IMR-90 (cell line): ENCODE results near the gene AGFG1. TPM values are rescaled to one million over a fixed set of nuclear protein-coding genes. Genes with fewer than 3 reads are reported as not detected.

ENCODE experiments used
- ATAC-seq: fragments of 200-7000 bp; cut with Tn5 transposase; 2 replicates; pipeline ENCODE4 v1.9.1; 2020; ENCODE audit warnings: low read depth, mild to moderate bottlenecking, moderate library complexity
- BruUV-seq: library from RNA; stranded (reverse); fragments of 400-500 nt; replicated peaks from 2 replicates; lab custom pipeline; 2021; lab: Mats Ljungman, UMichigan
- CTCF ChIA-PET: fragments of 300-600 bp; formaldehyde crosslinking; extraction: SDS; loops from one replicate; lab custom pipeline; 2021; ENCODE audit warnings: antibody characterized with exemption; lab: Yijun Ruan, JAX
- POLR2A ChIA-PET: fragments of 300-600 bp; sonication (Branson Sonifier 250); formaldehyde crosslinking; loops from one replicate; lab custom pipeline; 2022; ENCODE audit warnings: antibody characterized with exemption; ENCODE audit not compliant: unreplicated experiment; lab: Charles Lee
- DNase-seq: peaks from one replicate; pipeline ENCODE4 v3.0.0; 2013
- H2AFZ ChIP-seq: replicated peaks from 2 replicates; pipeline ENCODE3; 2013; ENCODE audit warnings: low read length, mild to moderate bottlenecking; ENCODE audit not compliant: poor library complexity
- H2AK5ac ChIP-seq: 2 replicates; pipeline ENCODE4 v1.6.1; 2013; ENCODE audit warnings: low read depth, low read length, inconsistent platforms
- H2AK9ac ChIP-seq: replicated peaks from 2 replicates; pipeline ENCODE3; 2013; ENCODE audit warnings: mild to moderate bottlenecking, low read depth, low read length, moderate library complexity; ENCODE audit not compliant: poor library complexity
- H2BK120ac ChIP-seq: 2 replicates; pipeline ENCODE4 v1.6.1; 2013; ENCODE audit warnings: low read depth, low read length, inconsistent platforms
- H2BK15ac ChIP-seq: 3 replicates; pipeline ENCODE4 v1.6.1; 2013; ENCODE audit warnings: low read depth, low read length, inconsistent platforms
- H2BK20ac ChIP-seq: 2 replicates; pipeline ENCODE4 v1.6.1; 2013; ENCODE audit warnings: low read depth, mild to moderate bottlenecking, inconsistent platforms, low read length, moderate library complexity
- H2BK5ac ChIP-seq: 2 replicates; pipeline ENCODE4 v1.6.1; 2013; ENCODE audit warnings: mild to moderate bottlenecking, low read depth, low read length, inconsistent platforms; ENCODE audit not compliant: poor library complexity, severe bottlenecking
- H3K14ac ChIP-seq: replicated peaks from 2 replicates; pipeline ENCODE4 v1.6.1; 2013; ENCODE audit warnings: low read depth, low read length, inconsistent platforms
- H3K18ac ChIP-seq: 2 replicates; pipeline ENCODE4 v1.6.1; 2013; ENCODE audit warnings: low read depth, low read length, control low read depth
- H3K23ac ChIP-seq: 2 replicates; pipeline ENCODE4 v1.6.1; 2013; ENCODE audit warnings: low read depth, low read length, inconsistent platforms
- H3K27ac ChIP-seq: 2 replicates; pipeline ENCODE4 v1.5.1; 2013; ENCODE audit warnings: mild to moderate bottlenecking, control low read depth, low read length; ENCODE audit not compliant: insufficient read depth
- H3K27me3 ChIP-seq: 2 replicates; pipeline ENCODE4 v1.6.1; 2013; ENCODE audit warnings: low read length; ENCODE audit not compliant: control insufficient read depth, insufficient read depth
- H3K36me3 ChIP-seq: 2 replicates; pipeline ENCODE4 v1.6.1; 2013; ENCODE audit warnings: low read length, mixed read lengths; ENCODE audit not compliant: control insufficient read depth, insufficient read depth
- H3K4ac ChIP-seq: 2 replicates; pipeline ENCODE4 v1.6.1; 2013; ENCODE audit warnings: low read depth, low read length, inconsistent platforms
- H3K4me1 ChIP-seq: 2 replicates; pipeline ENCODE4 v1.6.1; 2013; ENCODE audit warnings: low read length, mixed read lengths; ENCODE audit not compliant: control insufficient read depth, insufficient read depth
- H3K4me2 ChIP-seq: 2 replicates; pipeline ENCODE4 v1.6.1; 2013; ENCODE audit warnings: low read depth, mild to moderate bottlenecking, control low read depth, low read length, moderate library complexity
- H3K4me3 ChIP-seq: 2 replicates; pipeline ENCODE4 v1.5.1; 2013; ENCODE audit warnings: low read depth, mild to moderate bottlenecking, control low read depth, low read length, moderate library complexity; ENCODE audit not compliant: insufficient read depth
- H3K56ac ChIP-seq: 2 replicates; pipeline ENCODE4 v1.6.1; 2013; ENCODE audit warnings: low read length, inconsistent platforms; ENCODE audit not compliant: insufficient read depth; ENCODE audit errors: extremely low read depth
- H3K79me1 ChIP-seq, 2 experiments: 2 replicates each; pipeline ENCODE4 v1.6.1; 2013; ENCODE audit warnings: low read length in 2 of 2, inconsistent platforms in 1 of 2, low read depth in 1 of 2
- H3K9ac ChIP-seq: 2 replicates; pipeline ENCODE4 v1.6.1; 2013; ENCODE audit warnings: low read depth, low read length, control low read depth
- H3K9me1 ChIP-seq: 2 replicates; pipeline ENCODE4 v1.6.1; 2013; ENCODE audit warnings: low read length, inconsistent platforms; ENCODE audit not compliant: insufficient read depth
- H3K9me3 ChIP-seq: 2 replicates; pipeline ENCODE4 v1.6.1; 2013; ENCODE audit warnings: low read length; ENCODE audit not compliant: control insufficient read depth, insufficient read depth
- H4K20me1 ChIP-seq: 2 replicates; pipeline ENCODE4 v1.6.1; 2013; ENCODE audit warnings: low read length, inconsistent platforms; ENCODE audit not compliant: insufficient read depth
- H4K5ac ChIP-seq: 2 replicates; pipeline ENCODE4 v1.6.1; 2013; ENCODE audit warnings: mild to moderate bottlenecking, low read depth, low read length, control low read depth
- H4K8ac ChIP-seq, 2 experiments: 2 replicates each; pipeline ENCODE4 v1.6.1; 2013; ENCODE audit warnings: low read depth in 2 of 2, low read length in 2 of 2, control low read depth in 1 of 2, inconsistent platforms in 1 of 2
- H4K91ac ChIP-seq: 2 replicates; pipeline ENCODE4 v1.6.1; 2013; ENCODE audit warnings: low read depth, low read length, inconsistent platforms; ENCODE audit not compliant: insufficient read depth
- BHLHE40 ChIP-seq: fragments of 150-350 bp; IDR thresholded peaks from 2 replicates; pipeline ENCODE4 v1.6.1; 2016; ENCODE audit warnings: mild to moderate bottlenecking, low read depth, low read length
- CEBPB ChIP-seq: IDR thresholded peaks from 2 replicates; pipeline ENCODE4 v1.6.1; 2012; ENCODE audit warnings: low read depth, low read length, improper control_type of control experiment
- CHD1 ChIP-seq: IDR thresholded peaks from 2 replicates; pipeline ENCODE4 v1.6.1; 2012; ENCODE audit warnings: low read depth, low read length, improper control_type of control experiment
- ELK1 ChIP-seq: fragments of 150-350 bp; IDR thresholded peaks from 2 replicates; pipeline ENCODE4 v1.6.1; 2016; ENCODE audit warnings: low read depth, mild to moderate bottlenecking, low read length, moderate library complexity, borderline replicate concordance
- FOS ChIP-seq: fragments of 150-350 bp; IDR thresholded peaks from 2 replicates; pipeline ENCODE4 v1.6.1; 2016; ENCODE audit warnings: low read depth, low read length
- MAFK ChIP-seq: IDR thresholded peaks from 2 replicates; pipeline ENCODE4 v1.6.1; 2012; ENCODE audit warnings: low read depth, low read length, improper control_type of control experiment
- MAZ ChIP-seq: IDR thresholded peaks from 2 replicates; pipeline ENCODE4 v1.6.1; 2012; ENCODE audit warnings: low read depth, mild to moderate bottlenecking, low read length, improper control_type of control experiment, moderate library complexity, borderline replicate concordance
- MXI1 ChIP-seq: IDR thresholded peaks from 2 replicates; pipeline ENCODE4 v1.6.1; 2012; ENCODE audit warnings: low read depth, mild to moderate bottlenecking, low read length, moderate library complexity, borderline replicate concordance
- NFE2L2 ChIP-seq: fragments of 150-350 bp; IDR thresholded peaks from 2 replicates; pipeline ENCODE4 v1.6.1; 2016; ENCODE audit warnings: low read depth, mild to moderate bottlenecking, low read length
- POLR2A ChIP-seq: IDR thresholded peaks from 2 replicates; pipeline ENCODE4 v1.6.1; 2012; ENCODE audit warnings: mild to moderate bottlenecking, low read depth, low read length
- RAD21 ChIP-seq: IDR thresholded peaks from 2 replicates; pipeline ENCODE4 v1.6.1; 2012; ENCODE audit warnings: low read length, improper control_type of control experiment
- RCOR1 ChIP-seq: IDR thresholded peaks from 2 replicates; pipeline ENCODE4 v1.6.1; 2012; ENCODE audit warnings: mild to moderate bottlenecking, low read length, improper control_type of control experiment; ENCODE audit not compliant: insufficient replicate concordance
- RFX5 ChIP-seq: IDR thresholded peaks from 2 replicates; pipeline ENCODE4 v1.8.0; 2012; ENCODE audit warnings: low read depth, mild to moderate bottlenecking, low read length, moderate library complexity
- SMC3 ChIP-seq: fragments of 150-350 bp; IDR thresholded peaks from 2 replicates; pipeline ENCODE4 v1.6.1; 2016; ENCODE audit warnings: low read depth, mild to moderate bottlenecking, antibody characterized with exemption, low read length, moderate library complexity
- USF2 ChIP-seq: fragments of 150-350 bp; IDR thresholded peaks from 2 replicates; pipeline ENCODE4 v1.6.1; 2017; ENCODE audit warnings: mild to moderate bottlenecking, antibody characterized with exemption, low read length, low read depth
- WGBS, 2 experiments: methylation state at CpG; one replicate each; pipeline versions ENCODE4 v1.1.5 to v1.1.7; 2013; ENCODE audit warnings: missing lambda C conversion rate in 2 of 2; ENCODE audit not compliant: insufficient read length in 1 of 2; ENCODE audit errors: extremely low coverage in 2 of 2; 5-methylcytosine and 5-hydroxymethylcytosine counted together
- dilution Hi-C: fragments of 300-500 bp; cut with HindIII; formaldehyde crosslinking; loops from one replicate; pipeline ENCODE4 v1.14.3; 2018; ENCODE audit warnings: low sequenced_read_pairs; ENCODE audit not compliant: unreplicated experiment
- in situ Hi-C: fragments of 300-500 bp; cut with MboI; formaldehyde crosslinking; loops from 3 replicates; pipeline ENCODE4 v1.14.3; 2019; ENCODE audit warnings: low sequenced_read_pairs, inconsistent platforms, mixed read lengths
- intact Hi-C: fragments of 100-400 bp; cut with micrococcal nuclease; formaldehyde crosslinking; loops from 2 replicates; pipeline ENCODE4 v1.10.0; 2022
- polyA plus RNA-seq, 3 experiments: library from polyadenylated mRNA; depleted of rRNA; stranded (reverse); fragments of >200 nt; gene quantifications; 2 replicates each; pipeline ENCODE4 v1.2.3, GENCODE V29; 2012; ENCODE audit warnings: low replicate concordance in 1 of 3
- total RNA-seq: library from RNA; depleted of rRNA; stranded (reverse); fragments of >200 nt; gene quantifications from 2 replicates; pipeline ENCODE4 v1.2.3, GENCODE V29; 2012
- TF ChIP-seq, protein P1 (sequence below): conservative IDR thresholded peaks from 2 replicates; pipeline ENCODE4 v1.5.1; 2012; ENCODE audit warnings: mild to moderate bottlenecking, low read depth, low read length, improper control_type of control experiment

The AGFG1 gene
- total and polyA plus RNA-seq, 2 of the 4 experiments (the other 2 are of a cell fraction), result 58.4 to 126 TPM

DNA sequence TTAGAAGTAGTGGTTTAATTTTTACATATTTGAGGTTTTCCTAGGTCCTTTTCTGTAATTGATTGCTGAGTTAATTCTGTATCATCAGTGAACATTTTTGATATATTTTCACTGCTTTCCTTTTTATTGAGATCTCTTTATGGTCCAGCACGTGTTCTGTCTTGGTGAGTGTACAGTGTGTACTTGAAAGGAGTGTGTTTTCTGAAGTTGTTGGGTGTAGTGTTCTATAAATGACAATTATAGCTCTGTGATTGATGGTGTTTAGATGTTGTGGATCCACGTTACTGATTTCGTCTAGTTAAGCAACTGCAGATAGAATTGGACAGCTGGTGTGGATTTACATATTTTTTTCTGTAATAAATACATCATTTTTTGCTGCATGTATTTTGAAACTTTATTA is 32.7 kb downstream of the AGFG1 start:
- in situ Hi-C loops, result no loop called here
- Histone ChIP-seq H4K20me1 (peaks cover 78% of the 10 kb centered on the region), H3K4me1 (peaks cover 8% of the 10 kb centered on the region)

More for the DNA sequence above, 32.7 kb downstream of the AGFG1 start:
- ChIA-PET CTCF (no interaction called here), POLR2A (no interaction called here)
- ATAC-seq, result no peak
- TF ChIP-seq RAD21 (no peak), CEBPB (no peak), NFE2L2 (no peak), POLR2A (no peak), MAZ (no peak), MXI1 (no peak), MAFK (no peak), ELK1 (no peak), RFX5 (no peak), USF2 (no peak), FOS (no peak), BHLHE40 (no peak), RCOR1 (no peak), CHD1 (no peak), SMC3 (no peak)
- TF ChIP-seq, protein P1, sequence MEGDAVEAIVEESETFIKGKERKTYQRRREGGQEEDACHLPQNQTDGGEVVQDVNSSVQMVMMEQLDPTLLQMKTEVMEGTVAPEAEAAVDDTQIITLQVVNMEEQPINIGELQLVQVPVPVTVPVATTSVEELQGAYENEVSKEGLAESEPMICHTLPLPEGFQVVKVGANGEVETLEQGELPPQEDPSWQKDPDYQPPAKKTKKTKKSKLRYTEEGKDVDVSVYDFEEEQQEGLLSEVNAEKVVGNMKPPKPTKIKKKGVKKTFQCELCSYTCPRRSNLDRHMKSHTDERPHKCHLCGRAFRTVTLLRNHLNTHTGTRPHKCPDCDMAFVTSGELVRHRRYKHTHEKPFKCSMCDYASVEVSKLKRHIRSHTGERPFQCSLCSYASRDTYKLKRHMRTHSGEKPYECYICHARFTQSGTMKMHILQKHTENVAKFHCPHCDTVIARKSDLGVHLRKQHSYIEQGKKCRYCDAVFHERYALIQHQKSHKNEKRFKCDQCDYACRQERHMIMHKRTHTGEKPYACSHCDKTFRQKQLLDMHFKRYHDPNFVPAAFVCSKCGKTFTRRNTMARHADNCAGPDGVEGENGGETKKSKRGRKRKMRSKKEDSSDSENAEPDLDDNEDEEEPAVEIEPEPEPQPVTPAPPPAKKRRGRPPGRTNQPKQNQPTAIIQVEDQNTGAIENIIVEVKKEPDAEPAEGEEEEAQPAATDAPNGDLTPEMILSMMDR, result no peak
- Histone ChIP-seq H4K8ac (no peak overlapping the region), H3K4me2 (no peak overlapping the region; the same call in 1 of the 2 replicates), H4K91ac (no peak overlapping the region), H3K4me3 (no peak overlapping the region), H3K9me1 (peaks cover 18% of the 10 kb centered on the region), H3K14ac (no peak overlapping the region), H3K9ac (no peak overlapping the region), H2BK5ac (no peak overlapping the region), H2BK20ac (no peak overlapping the region), H3K36me3 (peaks cover 3% of the 10 kb centered on the region), H3K27ac (no peak overlapping the region), H3K23ac (no peak overlapping the region), H2AK9ac (no peak overlapping the region), H3K9me3 (no peaks in the 10 kb centered on the region), H2AFZ (no peak overlapping the region), H3K4ac (no peak overlapping the region), H3K27me3 (no peaks in the 10 kb centered on the region), H4K5ac (no peak overlapping the region), H3K18ac (no peak overlapping the region), H2BK15ac (no peak overlapping the region), H2AK5ac (no peak overlapping the region), H3K79me1 (peaks cover 20 to 50% of the 10 kb centered on the region in 2 experiments; a peak in 3 of 4 replicates), H2BK120ac (no peak overlapping the region), H3K56ac (no peak overlapping the region)
- dilution Hi-C loops, result no loop called here
- no CpG with 5 or more reads among the region's 3 CpGs for WGBS, 2 experiments
- no TSS peak for BruUV-seq
- intact Hi-C loops, result no loop called here
- DNase-seq, result no peak
